ENCODE results near the gene SLC44A3.

SLC44A3 gene

GRCh38 chr1:94801919-94802546 is 18.1 kb upstream of the SLC44A3 start:
- peak; percentile 26 for DNase-seq

- DNase-seq, result no peak
These were observed 17.1 kb upstream of the SLC44A3 start for GRCh38 chr1:94803106-94803505.

- no peak for DNase-seq
These were observed 16.4 kb upstream of the SLC44A3 start for GRCh38 chr1:94803517-94804441.

GRCh38 chr1:94804442-94804837 is 15.7 kb upstream of the SLC44A3 start:
- DNase-seq, result no peak

GRCh38 chr1:94805912-94806311 is 14.2 kb upstream of the SLC44A3 start:
- DNase-seq, result no peak

- no peak for DNase-seq
These were observed 13.7 kb upstream of the SLC44A3 start for GRCh38 chr1:94806441-94806871.

GRCh38 chr1:94807742-94808491 is 12.2 kb upstream of the SLC44A3 start:
- no peak for DNase-seq

- DNase-seq, result no peak
These were observed 11.5 kb upstream of the SLC44A3 start for GRCh38 chr1:94808669-94809068.

- DNase-seq, result no peak
These were observed 7.2 kb upstream of the SLC44A3 start for GRCh38 chr1:94812985-94813384.

GRCh38 chr1:94816030-94816429 is 4.1 kb upstream of the SLC44A3 start:
- no peak for DNase-seq

GRCh38 chr1:94817712-94818111 is 2.4 kb upstream of the SLC44A3 start:
- no peak for DNase-seq

- no peak for DNase-seq
These were observed 766 bp upstream of the SLC44A3 start for GRCh38 chr1:94819238-94819944.

- DNase-seq, result no peak
These were observed 779 bp downstream of the SLC44A3 start for GRCh38 chr1:94820936-94821335.

- DNase-seq, result no peak
These were observed 1.6 kb downstream of the SLC44A3 start for GRCh38 chr1:94821636-94822305.

- no peak for DNase-seq
These were observed 3.0 kb downstream of the SLC44A3 start for GRCh38 chr1:94823116-94823515.

- no peak for DNase-seq
These were observed 5.8 kb downstream of the SLC44A3 start for GRCh38 chr1:94825936-94826335.

- peak; percentile 33 for DNase-seq
These were observed 7.3 kb downstream of the SLC44A3 start for GRCh38 chr1:94827434-94827833.

- DNase-seq, result no peak
These were observed 8.1 kb downstream of the SLC44A3 start for GRCh38 chr1:94828251-94828650.

GRCh38 chr1:94831641-94832040 is 11.5 kb downstream of the SLC44A3 start:
- DNase-seq, result no peak

GRCh38 chr1:94832446-94832845 is 12.3 kb downstream of the SLC44A3 start:
- no peak for DNase-seq

GRCh38 chr1:94832931-94833585 is 12.9 kb downstream of the SLC44A3 start:
- DNase-seq, result no peak

GRCh38 chr1:94836891-94837290 is 16.7 kb downstream of the SLC44A3 start:
- no peak for DNase-seq
